ENCODE results near the gene FLNC. TPM values are rescaled to one million over a fixed set of nuclear protein-coding genes. Genes with fewer than 3 reads are reported as not detected.

Gene FLNC
- total RNA-seq, 1 donor from 2014 or later = 54.0 TPM

DNA sequence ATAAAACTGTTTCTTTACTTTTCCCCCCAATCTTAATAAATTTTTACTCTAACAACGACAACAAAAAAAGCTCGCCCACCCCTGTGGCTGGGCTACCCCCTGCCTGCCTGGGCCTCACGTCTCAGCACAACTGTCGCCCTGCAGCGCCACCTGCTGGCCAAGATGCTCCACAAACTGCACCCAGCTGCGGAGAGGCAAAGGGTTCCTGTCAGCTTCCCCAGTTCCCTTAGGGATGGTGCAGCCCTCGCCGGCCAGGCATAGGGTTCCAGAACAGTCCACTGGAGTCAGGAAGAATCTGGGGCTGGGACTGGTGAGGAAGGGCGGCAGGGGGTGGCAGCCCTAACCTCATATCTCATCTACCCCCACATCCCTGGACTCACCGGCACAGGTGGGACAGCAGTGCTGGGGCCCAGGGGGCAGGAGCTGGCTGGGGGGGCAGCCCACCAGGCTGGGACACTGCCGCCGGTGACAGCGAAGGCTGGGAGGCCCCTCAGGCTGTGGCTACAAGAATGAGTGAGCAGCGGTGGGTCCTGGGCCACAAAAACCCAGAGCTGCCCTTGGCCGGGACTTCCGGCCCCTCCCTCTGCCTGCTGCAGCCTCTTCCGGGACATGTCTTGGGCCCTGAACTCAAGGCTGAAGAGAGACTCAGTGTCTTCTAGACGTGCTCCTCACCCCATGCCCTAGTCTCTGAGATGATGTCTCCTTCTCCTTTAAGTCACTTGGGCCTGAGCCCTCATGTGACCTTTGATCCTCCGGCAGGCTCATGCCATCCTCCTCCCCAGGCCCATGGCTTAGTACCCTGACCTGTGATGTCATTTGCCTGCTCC, 53.6 kb downstream of the FLNC start:
- DNase-seq (ENCODE audit: extremely low spot score, unreplicated experiment) = peak; percentile 90
- H3K27me3 Mint-ChIP-seq = no peaks in the 10 kb centered on the region
- no peak overlapping the region for H3K4me3 Mint-ChIP-seq
- H3K4me1 Mint-ChIP-seq (ENCODE audit: unreplicated experiment) = peaks cover 4% of the 10 kb centered on the region
- H3K36me3 Mint-ChIP-seq = no peaks in the 10 kb centered on the region
- TF ChIP-seq, protein P1, sequence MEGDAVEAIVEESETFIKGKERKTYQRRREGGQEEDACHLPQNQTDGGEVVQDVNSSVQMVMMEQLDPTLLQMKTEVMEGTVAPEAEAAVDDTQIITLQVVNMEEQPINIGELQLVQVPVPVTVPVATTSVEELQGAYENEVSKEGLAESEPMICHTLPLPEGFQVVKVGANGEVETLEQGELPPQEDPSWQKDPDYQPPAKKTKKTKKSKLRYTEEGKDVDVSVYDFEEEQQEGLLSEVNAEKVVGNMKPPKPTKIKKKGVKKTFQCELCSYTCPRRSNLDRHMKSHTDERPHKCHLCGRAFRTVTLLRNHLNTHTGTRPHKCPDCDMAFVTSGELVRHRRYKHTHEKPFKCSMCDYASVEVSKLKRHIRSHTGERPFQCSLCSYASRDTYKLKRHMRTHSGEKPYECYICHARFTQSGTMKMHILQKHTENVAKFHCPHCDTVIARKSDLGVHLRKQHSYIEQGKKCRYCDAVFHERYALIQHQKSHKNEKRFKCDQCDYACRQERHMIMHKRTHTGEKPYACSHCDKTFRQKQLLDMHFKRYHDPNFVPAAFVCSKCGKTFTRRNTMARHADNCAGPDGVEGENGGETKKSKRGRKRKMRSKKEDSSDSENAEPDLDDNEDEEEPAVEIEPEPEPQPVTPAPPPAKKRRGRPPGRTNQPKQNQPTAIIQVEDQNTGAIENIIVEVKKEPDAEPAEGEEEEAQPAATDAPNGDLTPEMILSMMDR (conservative IDR thresholded peaks at IDR 0.05) = peak; percentile 94
- no peaks in the 10 kb centered on the region for H3K9me3 Mint-ChIP-seq
- H3K27ac Mint-ChIP-seq = peak overlapping the region; percentile 26

- Mint-ChIP-seq H3K4me1 (ENCODE audit: unreplicated experiment) (peaks cover 4% of the 10 kb centered on the region), H3K36me3 (no peaks in the 10 kb centered on the region), H3K27me3 (peaks cover 4% of the 10 kb centered on the region), H3K27ac (no peak overlapping the region), H3K9me3 (no peaks in the 10 kb centered on the region), H3K4me3 (no peak overlapping the region)
- DNase-seq (ENCODE audit: extremely low spot score, unreplicated experiment) = no peak
- TF ChIP-seq, protein P1 (conservative IDR thresholded peaks at IDR 0.05) = no peak
Measured at GRCh38 chr7:128884561-128885369, 54.6 kb downstream of the FLNC start.

DNA sequence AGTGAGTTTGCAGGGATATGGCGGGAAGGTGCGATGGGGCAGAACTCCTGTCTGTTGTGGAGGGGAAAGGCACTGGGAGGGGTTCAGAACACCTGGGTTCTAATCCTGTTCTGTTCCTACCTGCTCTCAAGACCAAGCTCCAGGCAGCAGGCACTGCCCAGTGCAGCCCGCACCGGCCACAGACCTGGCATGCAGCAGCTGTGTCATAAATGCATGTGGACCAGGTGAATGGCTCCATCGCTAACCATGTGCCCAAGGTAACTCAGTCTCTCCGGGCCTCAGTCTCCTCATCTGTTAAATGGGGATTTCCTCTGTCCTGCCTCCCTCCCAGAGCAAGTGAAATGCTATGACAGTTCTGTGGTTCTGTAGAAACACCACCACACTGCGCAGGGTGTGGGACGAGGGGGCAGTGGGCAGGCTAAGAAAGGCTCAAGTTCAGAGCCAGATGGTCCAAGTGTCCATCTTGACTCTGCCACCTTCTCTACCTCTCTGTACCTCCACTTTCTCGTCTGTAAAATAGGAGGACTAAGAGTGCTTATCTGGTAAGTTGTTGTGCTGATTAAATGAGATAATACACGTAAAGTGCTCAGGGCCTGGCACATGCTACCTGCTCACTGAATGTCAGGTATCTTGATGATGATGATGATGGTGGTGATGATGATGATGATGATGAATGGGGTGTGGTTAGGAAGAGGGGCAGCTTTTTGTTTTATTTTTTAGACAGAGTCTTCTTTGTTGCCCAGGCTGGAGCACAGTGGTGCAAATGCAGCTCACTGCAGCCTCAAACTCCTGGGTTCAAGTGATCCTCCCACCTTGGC, 55.4 kb downstream of the FLNC start:
- TF ChIP-seq, protein P1 (conservative IDR thresholded peaks at IDR 0.05) = no peak
- Mint-ChIP-seq H3K27me3 (peaks cover 10% of the 10 kb centered on the region), H3K4me3 (no peak overlapping the region), H3K27ac (no peak overlapping the region), H3K4me1 (ENCODE audit: unreplicated experiment) (peaks cover 4% of the 10 kb centered on the region), H3K36me3 (no peaks in the 10 kb centered on the region), H3K9me3 (no peaks in the 10 kb centered on the region)
- no peak for DNase-seq (ENCODE audit: extremely low spot score, unreplicated experiment)

DNA sequence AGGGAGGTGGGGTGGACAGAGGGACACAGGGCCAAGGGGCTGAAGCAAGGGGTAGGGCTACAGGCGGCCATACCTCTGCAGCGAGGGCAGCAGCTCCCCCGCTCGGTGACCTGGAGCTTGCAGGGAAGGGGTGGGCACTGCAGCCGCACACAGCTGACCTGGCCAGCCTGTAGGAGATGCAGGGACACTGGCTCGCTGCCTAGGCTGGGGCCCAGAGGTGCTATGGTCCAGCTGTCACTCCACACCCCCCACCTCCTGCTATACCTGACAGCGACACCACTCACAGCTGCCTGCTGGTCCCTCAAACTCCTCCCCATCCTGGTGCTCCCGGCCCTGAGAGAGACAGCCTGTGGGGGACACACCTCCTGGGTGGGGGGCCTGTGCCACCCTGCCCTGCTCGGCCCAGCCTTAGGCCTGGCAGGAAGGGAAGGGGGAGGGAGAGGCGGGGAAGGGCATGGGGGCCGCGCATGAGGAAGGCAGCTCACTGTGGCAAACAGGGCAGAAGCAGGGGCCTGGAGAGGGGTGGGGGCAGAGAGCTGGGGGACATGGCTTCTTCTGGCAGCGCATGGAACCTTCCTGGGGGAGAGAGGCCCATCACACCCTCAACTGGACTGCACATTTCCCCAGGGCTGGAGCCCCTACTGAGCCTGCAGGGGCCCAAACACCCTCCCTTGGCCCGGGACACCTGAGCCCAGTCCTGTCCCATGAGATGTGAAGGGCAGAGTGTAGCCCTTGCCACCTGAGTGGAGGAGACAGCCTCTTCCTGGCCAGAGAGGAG, 56.4 kb downstream of the FLNC start:
- H3K27ac Mint-ChIP-seq = no peak overlapping the region
- no peak overlapping the region for H3K4me3 Mint-ChIP-seq
- no peaks in the 10 kb centered on the region for H3K36me3 Mint-ChIP-seq
- peaks cover 4% of the 10 kb centered on the region for H3K4me1 Mint-ChIP-seq (ENCODE audit: unreplicated experiment)
- TF ChIP-seq, protein P1 (conservative IDR thresholded peaks at IDR 0.05) = no peak
- DNase-seq (ENCODE audit: extremely low spot score, unreplicated experiment) = no peak
- H3K27me3 Mint-ChIP-seq = peaks cover 10% of the 10 kb centered on the region
- no peaks in the 10 kb centered on the region for H3K9me3 Mint-ChIP-seq
